Ammon's horn (tissue), 1 donor: Measurements from ENCODE around the gene ODF4.
"Not testable (repeated sequence)": the region's sequence is repeated elsewhere in the genome, so short reads cannot be mapped to it uniquely, and the experiment has no call there.

Experiments used
- DNase-seq: peaks from one replicate; pipeline ENCODE4 v3.0.0-alpha.2; 2016; ENCODE audit warnings: low spot score

Gene ODF4

GRCh38 chr17:8394497-8394896, 54.9 kb downstream of the ODF4 start:
- not testable (repeated sequence) for DNase-seq
